SK-N-MC (cell line): ENCODE results near the gene BCR.
"Not testable (repeated sequence)": the region's sequence is repeated elsewhere in the genome, so short reads cannot be mapped to it uniquely, and the experiment has no call there.

ENCODE experiments used
- EZH2 ChIP-seq: fragments of 200-600 bp; sonication (generic); IDR thresholded peaks from one replicate; pipeline ENCODE4 v1.6.1; 2017; ENCODE audit warnings: antibody characterized with exemption
- POLR2AphosphoS5 ChIP-seq: IDR thresholded peaks from 2 replicates; pipeline ENCODE4 v1.6.1; 2012; ENCODE audit warnings: mild to moderate bottlenecking, low read depth, low read length, borderline replicate concordance

DNA sequence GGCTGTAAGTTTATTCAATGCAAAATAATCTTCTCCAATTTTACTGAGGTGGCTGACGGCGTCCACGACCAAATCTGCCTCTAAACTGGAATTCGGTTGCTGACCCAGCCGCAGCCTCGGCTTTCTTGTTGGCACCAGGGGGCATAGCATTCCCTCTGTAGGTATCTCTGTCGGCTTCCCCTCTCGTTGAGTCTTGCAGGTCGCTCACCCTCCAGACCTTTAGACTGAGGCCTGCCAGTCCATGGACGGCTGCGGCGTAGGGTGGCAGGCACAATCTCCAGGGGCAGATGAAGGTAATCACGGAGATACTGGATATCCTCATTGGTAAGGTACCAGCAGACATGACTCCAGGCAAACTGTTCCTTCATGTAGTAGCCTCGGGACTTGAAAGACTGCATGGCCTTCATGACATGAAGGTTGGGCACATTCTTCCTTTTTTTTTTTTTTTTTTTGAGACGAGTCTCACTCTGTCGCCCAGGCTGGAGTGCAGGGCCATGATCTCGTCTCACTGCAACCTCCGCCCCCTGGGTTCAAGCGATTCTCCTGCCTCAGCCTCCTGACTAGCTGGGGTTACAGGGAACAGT lies 142.3 kb downstream of the BCR start:
- not testable (repeated sequence) for TF ChIP-seq EZH2, POLR2AphosphoS5
